Measurements from ENCODE around the gene TNFRSF11A. TPM values are rescaled to one million over a fixed set of nuclear protein-coding genes. Genes with fewer than 3 reads are reported as not detected.

Gene TNFRSF11A
- 0.23 and 0.34 TPM in 2 replicates for total RNA-seq

GRCh38 chr18:62324917-62325805, at the start of gene TNFRSF11A:
TNFRSF11A (plus strand) TSS chr18:62325310; CDS start chr18:62325353, 43 bp downstream.

Other genes starting within 250 kb of the TNFRSF11A start
- gene PIGN, start 138.3 kb upstream of the TNFRSF11A start, total RNA-seq, result 17.7 and 21.2 TPM in 2 replicates
- gene RELCH, start 138.1 kb upstream of the TNFRSF11A start, total RNA-seq, result 19.2 and 39.9 TPM in 2 replicates
- gene ZCCHC2, start 197.7 kb downstream of the TNFRSF11A start, total RNA-seq, result 4.7 and 7.9 TPM in 2 replicates